PFSK-1 (cell line): ENCODE results near the gene IRX2.

Experiments
- FOXP2 ChIP-seq: optimal IDR thresholded peaks from 2 replicates; pipeline ENCODE3; 2011; ENCODE audit warnings: borderline replicate concordance, control low read depth, inconsistent platforms; ENCODE audit not compliant: insufficient read depth; ENCODE audit errors: extremely low read length, extremely low read depth
- POLR2AphosphoS5 ChIP-seq: IDR thresholded peaks from 2 replicates; pipeline ENCODE4 v1.6.1; 2012; ENCODE audit warnings: low read depth, mild to moderate bottlenecking, control low read depth, low read length, moderate library complexity
- REST ChIP-seq, 2 experiments: IDR thresholded peaks; 2 replicates each; pipeline versions ENCODE4 v1.6.1 to v1.8.0; 2011 to 2012; ENCODE audit warnings: low read depth in 2 of 2, low read length in 2 of 2, control low read depth in 1 of 2, inconsistent platforms in 1 of 2, mild to moderate bottlenecking in 1 of 2, moderate library complexity in 1 of 2; ENCODE audit not compliant: insufficient read depth in 1 of 2
- SIN3A ChIP-seq: IDR thresholded peaks from 2 replicates; pipeline ENCODE4 v1.6.1; 2012; ENCODE audit warnings: mild to moderate bottlenecking, low read length, moderate library complexity, borderline replicate concordance; ENCODE audit not compliant: insufficient read depth
- TAF1 ChIP-seq: IDR thresholded peaks from 2 replicates; pipeline ENCODE4 v1.6.1; 2012; ENCODE audit warnings: low read length, control low read depth, borderline replicate concordance; ENCODE audit not compliant: insufficient read depth

The IRX2 gene

GRCh38 chr5:2697446-2698200, 53.9 kb downstream of the IRX2 start:
- TF ChIP-seq FOXP2 (no peak), SIN3A (no peak), REST (IDR thresholded peaks at IDR 0.05; ENCODE audit: insufficient read depth in 1 of 2, low read depth in 2 of 2, low read length in 2 of 2) (no peak), POLR2AphosphoS5 (no peak), TAF1 (no peak)

GRCh38 chr5:2697041-2697440, 54.4 kb downstream of the IRX2 start:
- TF ChIP-seq SIN3A (no peak), FOXP2 (no peak), TAF1 (no peak), REST (IDR thresholded peaks at IDR 0.05; ENCODE audit: insufficient read depth in 1 of 2, low read depth in 2 of 2, low read length in 2 of 2) (no peak), POLR2AphosphoS5 (no peak)
